SK-N-SH treated with all-trans-retinoic acid at 6 μM for 48 hours (cell line): ENCODE data around the gene RADX.

ENCODE experiments used
- ISL1 ChIP-seq: fragments of 250-450 bp; sonication (Bioruptor Pico); IDR thresholded peaks from 2 replicates; pipeline ENCODE4 v2.1.2; 2022; ENCODE audit warnings: mild to moderate bottlenecking, moderate library complexity
- ZFP30 ChIP-seq: fragments of 450-650 bp; formaldehyde crosslinking; IDR thresholded peaks from 2 replicates; pipeline ENCODE4 v1.5.0; 2022; ENCODE audit warnings: mild to moderate bottlenecking, moderate library complexity
- ZNF565 ChIP-seq: fragments of 450-650 bp; formaldehyde crosslinking; conservative IDR thresholded peaks from 2 replicates; pipeline ENCODE4 v1.5.0; 2020; ENCODE audit warnings: low read depth, mild to moderate bottlenecking, moderate library complexity

DNA sequence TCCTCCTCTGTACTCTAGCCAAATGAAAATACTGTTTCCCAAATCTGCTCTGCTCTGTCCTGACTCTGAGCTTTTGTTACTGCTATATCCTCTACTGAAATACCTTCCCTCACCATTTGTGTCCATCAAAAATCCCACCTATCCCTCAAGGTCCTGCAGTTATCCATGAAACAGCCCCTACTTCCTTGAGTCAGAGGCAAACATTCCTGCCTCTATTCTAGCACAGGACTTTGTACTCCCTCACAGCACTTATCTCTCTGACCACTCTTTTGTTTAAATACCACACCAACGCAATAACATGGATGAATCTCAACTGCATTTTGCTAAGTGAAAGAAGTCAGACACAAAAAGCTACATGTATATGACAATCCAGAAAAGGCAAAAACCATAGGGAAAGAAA is 104.2 kb downstream of the RADX start:
- TF ChIP-seq ZNF565 (CRISPR knock-in tag), result no peak
- TF ChIP-seq ZFP30 (CRISPR knock-in tag), result no peak
- TF ChIP-seq ISL1 (CRISPR knock-in tag), result no peak
